DOHH2 (cell line): ENCODE results near the gene PALLD.

Experiments
- CTCF ChIP-seq: fragments of 200-600 bp; sonication (generic); IDR thresholded peaks from one replicate; pipeline ENCODE4 v1.5.1; 2014; ENCODE audit warnings: antibody characterized with exemption, mild to moderate bottlenecking, low read depth, low read length; ENCODE audit not compliant: poor library complexity, severe bottlenecking
- EZH2phosphoT487 ChIP-seq: fragments of 200-600 bp; sonication (generic); IDR thresholded peaks from 2 replicates; pipeline ENCODE4 v1.6.1; 2017; ENCODE audit warnings: borderline replicate concordance, mild to moderate bottlenecking, antibody characterized with exemption, low read length, moderate library complexity, mixed read lengths

GRCh38 chr4:168506014-168506413 lies 9.2 kb downstream of the PALLD start:
- TF ChIP-seq CTCF = no peak
- no peak for TF ChIP-seq EZH2phosphoT487
